Activated T-cell treated with anti-CD3 and anti-CD28 coated beads, Interleukin-2, amount 50 U/mL, for 4 hours (primary cell): ENCODE results near the gene SLC38A1. TPM values are rescaled to one million over a fixed set of nuclear protein-coding genes. Genes with fewer than 3 reads are reported as not detected.

Experiments
- ATAC-seq, 2 donors: fragments of 200-7000 bp; cut with Tn5 transposase; one replicate each; pipeline ENCODE4 v1.10.0; 2021
- DNase-seq: peaks from one replicate; pipeline ENCODE4 v3.0.0-alpha.2; 2020
- H3K27me3 Mint-ChIP-seq: one replicate; pipeline ENCODE4 v1.8.0; 2021; ENCODE audit warnings: low read depth, mixed read lengths
- H3K36me3 Mint-ChIP-seq: one replicate; pipeline ENCODE4 v1.8.0; 2022; ENCODE audit warnings: mixed read lengths; ENCODE audit not compliant: insufficient read depth
- H3K4me1 Mint-ChIP-seq: one replicate; pipeline ENCODE4 v1.8.0; 2021; ENCODE audit warnings: low read depth, mixed read lengths
- H3K4me3 Mint-ChIP-seq: one replicate; pipeline ENCODE4 v1.8.0; 2021; ENCODE audit warnings: mild to moderate bottlenecking, moderate library complexity, mixed read lengths
- H3K9me3 Mint-ChIP-seq: one replicate; pipeline ENCODE4 v1.8.0; 2021; ENCODE audit warnings: mixed read lengths
- total RNA-seq, 3 donors: library from RNA; stranded (reverse); gene quantifications; one replicate each; pipeline ENCODE4 v1.2.1, GENCODE V29; 2021

Gene SLC38A1
- total RNA-seq, 3 donors from 2014 or later = 251 to 257 (median 254) TPM

DNA sequence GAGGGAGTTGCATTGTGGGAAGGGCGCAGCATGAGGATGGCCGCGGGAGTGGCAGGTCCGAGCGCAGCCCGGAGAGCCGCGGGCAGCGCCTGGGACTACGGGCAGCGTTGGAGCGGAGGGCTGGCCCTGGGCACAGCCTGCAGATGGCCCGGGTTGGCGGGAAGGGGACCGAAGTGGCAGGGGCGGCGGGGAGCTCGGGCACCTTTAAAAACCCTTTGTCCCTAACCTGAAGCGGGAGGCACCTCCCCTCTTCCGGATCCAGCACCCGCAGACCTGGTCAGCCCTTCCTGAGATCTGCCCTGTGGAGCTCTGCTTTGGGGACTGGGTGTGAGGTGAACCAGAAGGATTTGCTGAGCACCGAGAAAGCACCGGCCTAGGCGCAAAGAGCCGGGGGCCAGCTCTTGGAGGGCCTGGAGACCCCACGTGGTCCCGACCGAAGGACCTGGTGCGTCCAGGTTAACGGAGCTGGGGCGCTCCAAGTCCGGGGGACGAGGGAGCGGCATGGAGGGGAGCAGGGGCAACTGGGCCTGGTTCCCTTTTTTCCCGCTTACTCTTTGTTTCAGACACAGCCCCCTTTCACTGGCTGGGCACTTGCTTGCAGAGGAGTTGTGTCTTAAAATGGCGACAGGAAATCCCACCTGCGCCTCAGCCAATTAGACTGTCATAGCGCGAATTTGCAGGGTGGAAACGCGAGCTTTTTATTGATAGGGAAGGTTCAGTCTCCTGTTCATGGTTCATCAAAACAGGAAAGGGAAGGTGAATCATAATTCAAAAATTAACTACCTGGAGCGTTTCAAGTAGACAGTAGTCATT is 792 bp upstream of the SLC38A1 start:
- H3K27me3 Mint-ChIP-seq = no peaks in the 10 kb centered on the region
- peak; percentile 49 to 61 for ATAC-seq

DNA sequence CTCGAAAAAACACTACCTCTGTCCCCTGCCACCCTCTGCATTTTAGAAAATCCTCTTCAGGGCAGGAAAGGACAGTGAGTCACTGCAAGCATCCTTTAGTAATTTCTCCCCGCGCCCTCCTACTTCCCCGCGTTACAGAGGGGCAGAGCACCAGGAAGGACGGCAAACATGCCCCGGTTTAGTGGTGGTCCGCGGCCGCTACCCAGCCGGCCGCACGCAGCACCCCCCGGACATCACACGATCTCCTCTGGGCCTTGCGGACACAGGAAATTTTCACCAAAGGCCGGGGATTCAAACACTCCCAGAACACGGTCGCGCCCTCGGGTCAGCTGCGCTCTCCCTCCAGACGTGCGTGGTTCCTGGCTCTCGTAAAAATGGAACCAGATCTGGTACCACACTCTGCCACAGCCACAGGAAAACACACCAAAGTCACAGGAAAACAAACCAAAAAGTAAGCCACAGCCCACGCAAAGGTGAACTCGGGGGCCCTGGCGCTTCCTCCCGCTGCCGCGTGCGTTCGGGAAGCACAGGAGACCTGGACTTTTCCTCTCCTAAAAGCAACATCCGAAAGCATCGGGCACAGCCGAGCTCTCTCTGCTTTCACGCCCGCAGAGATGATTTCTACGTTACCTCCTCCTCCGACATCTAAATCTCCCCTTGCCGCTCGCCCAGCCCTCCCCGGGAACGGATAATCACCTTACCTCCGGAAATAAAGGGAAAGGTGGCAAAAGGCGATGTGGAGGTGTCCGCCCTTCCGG is 839 bp downstream of the SLC38A1 start:
- no peaks in the 10 kb centered on the region for H3K9me3 Mint-ChIP-seq
- H3K4me3 Mint-ChIP-seq = no peak overlapping the region
- peaks cover 37% of the 10 kb centered on the region for H3K4me1 Mint-ChIP-seq
- no peaks in the 10 kb centered on the region for H3K27me3 Mint-ChIP-seq
- peak in 1 of 2 donors; percentile 5 for ATAC-seq
- peaks cover 8% of the 10 kb centered on the region for H3K36me3 Mint-ChIP-seq
- peak; percentile 38 for DNase-seq

More for the DNA sequence above, 792 bp upstream of the SLC38A1 start:
- Mint-ChIP-seq H3K4me3 (no peak overlapping the region), H3K4me1 (peaks cover 30% of the 10 kb centered on the region), H3K36me3 (peaks cover 3% of the 10 kb centered on the region), H3K9me3 (no peaks in the 10 kb centered on the region)
- peak; percentile 68 for DNase-seq

DNA sequence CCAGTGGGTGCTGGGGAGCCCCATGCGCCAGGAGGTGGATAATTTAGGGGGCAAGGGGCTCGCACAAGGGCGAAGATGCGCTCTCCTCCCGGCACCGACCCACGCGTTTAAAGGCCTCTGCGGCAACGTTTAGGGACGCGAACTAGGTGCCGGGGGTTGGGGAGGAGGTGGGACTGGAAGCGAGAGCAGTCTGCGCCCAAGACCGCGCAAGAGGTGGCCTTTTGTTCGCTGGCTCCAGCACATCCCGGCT is 1.3 kb downstream of the SLC38A1 start:
- ATAC-seq = no peak
- DNase-seq = no peak
- Mint-ChIP-seq H3K27me3 (no peaks in the 10 kb centered on the region), H3K4me1 (peaks cover 38% of the 10 kb centered on the region), H3K36me3 (peaks cover 11% of the 10 kb centered on the region), H3K9me3 (no peaks in the 10 kb centered on the region), H3K4me3 (no peak overlapping the region)

DNA sequence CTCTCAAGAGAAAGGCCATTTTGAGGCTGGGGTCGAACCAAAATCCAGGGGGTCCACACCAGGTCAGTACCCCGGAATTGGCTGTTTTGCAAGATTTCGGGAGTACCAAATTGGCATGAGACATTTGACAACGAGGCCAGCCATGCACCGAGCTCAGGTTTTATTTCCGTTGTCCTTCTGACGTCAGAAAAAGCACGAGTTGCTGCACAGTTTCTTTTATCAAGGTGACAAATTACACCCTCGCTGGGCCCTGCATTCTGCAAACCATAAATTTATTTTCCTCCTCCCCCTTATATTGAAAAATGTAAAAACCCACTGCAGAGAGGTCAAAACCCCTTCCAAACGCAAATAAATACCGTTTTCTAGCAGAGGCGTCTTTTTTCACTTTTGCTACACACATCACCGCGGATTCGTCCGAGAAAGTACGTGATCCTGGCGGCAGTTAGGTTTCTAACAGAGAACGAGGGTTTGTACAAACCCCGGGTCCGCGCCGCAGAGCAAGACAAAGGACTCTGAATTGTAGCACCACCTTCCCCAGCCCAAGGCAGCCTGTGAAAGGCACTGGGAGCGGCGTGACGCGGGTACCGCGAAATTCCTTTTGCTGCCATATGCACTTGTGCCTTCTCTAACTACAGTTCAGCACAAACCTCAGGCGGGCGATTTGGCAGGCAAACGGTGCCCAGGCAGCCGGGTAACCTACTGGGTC is 1.8 kb downstream of the SLC38A1 start:
- H3K9me3 Mint-ChIP-seq = no peaks in the 10 kb centered on the region
- H3K4me1 Mint-ChIP-seq = peaks cover 37% of the 10 kb centered on the region
- peak; percentile 6 to 12 for ATAC-seq
- no peak overlapping the region for H3K4me3 Mint-ChIP-seq
- H3K36me3 Mint-ChIP-seq = peaks cover 13% of the 10 kb centered on the region
- H3K27me3 Mint-ChIP-seq = no peaks in the 10 kb centered on the region
- DNase-seq = peak; percentile 54

DNA sequence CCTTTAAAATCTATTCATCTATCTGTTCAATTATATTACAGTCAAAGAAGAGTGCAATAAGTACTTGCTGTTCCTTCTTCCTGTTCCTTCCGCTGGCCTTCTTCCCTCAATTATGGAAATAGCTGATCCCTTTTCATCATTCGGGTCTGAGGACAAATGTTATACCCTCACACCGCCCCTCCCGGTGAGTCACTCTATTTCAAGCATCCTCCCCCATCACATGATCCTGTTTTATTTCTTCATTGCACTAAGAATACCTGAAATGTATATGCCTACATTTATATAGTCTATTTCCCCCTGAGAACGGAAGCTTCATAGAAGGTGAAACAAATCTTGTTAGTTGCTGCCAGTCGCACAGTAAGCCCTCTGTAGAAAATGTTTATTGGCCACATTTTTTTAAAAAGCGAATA is 2.5 kb downstream of the SLC38A1 start:
- Mint-ChIP-seq H3K36me3 (peaks cover 13% of the 10 kb centered on the region), H3K9me3 (no peaks in the 10 kb centered on the region)
- no peak for ATAC-seq

DNA sequence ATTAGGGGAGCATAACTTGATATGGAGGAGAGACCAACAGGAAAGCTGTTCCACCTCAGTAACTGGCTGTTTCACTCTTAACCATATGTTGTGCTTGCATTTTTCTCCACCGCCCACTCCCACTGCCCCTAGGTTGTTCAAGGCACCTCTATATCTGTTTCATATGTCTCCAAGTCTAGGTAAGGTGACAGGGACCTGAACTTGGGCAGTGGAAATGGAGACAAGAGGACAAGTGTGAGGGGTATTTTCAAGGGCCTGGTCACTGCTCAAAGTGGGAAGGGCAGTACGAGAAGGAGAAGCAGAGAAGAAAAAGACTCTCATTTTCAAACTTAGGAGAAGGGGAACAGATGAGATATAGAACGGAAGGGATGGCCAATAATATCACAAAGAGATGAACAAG is 3.1 kb downstream of the SLC38A1 start:
- Mint-ChIP-seq H3K4me1 (peaks cover 26% of the 10 kb centered on the region), H3K36me3 (peaks cover 13% of the 10 kb centered on the region), H3K27me3 (no peaks in the 10 kb centered on the region), H3K4me3 (no peak overlapping the region), H3K9me3 (no peaks in the 10 kb centered on the region)
- DNase-seq = no peak
- ATAC-seq = no peak

More for the DNA sequence above, 2.5 kb downstream of the SLC38A1 start:
- no peaks in the 10 kb centered on the region for H3K27me3 Mint-ChIP-seq
- no peak overlapping the region for H3K4me3 Mint-ChIP-seq
- DNase-seq = peak; percentile 36
- peaks cover 32% of the 10 kb centered on the region for H3K4me1 Mint-ChIP-seq

DNA sequence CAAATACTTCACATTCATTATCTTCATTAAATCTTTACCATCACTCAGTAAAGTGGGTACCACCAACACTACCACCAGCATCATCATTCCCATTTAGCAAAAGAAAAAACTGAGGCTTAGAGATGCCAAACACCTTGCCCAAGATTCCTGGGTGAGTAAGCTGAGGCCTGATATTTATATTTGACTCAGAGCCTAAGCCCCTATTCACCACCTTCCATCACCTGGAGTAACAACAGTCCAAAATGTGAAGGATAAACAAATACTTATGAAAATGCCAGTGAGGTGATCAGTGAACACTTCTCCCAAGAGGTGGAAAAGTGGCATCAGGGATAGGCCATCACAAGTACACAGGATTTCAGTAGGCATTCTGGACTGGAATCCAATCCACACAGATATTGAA is 3.7 kb downstream of the SLC38A1 start:
- Mint-ChIP-seq H3K4me3 (no peak overlapping the region), H3K27me3 (no peaks in the 10 kb centered on the region), H3K4me1 (peaks cover 19% of the 10 kb centered on the region), H3K9me3 (no peaks in the 10 kb centered on the region), H3K36me3 (peaks cover 13% of the 10 kb centered on the region)
- DNase-seq = no peak
- ATAC-seq = no peak

DNA sequence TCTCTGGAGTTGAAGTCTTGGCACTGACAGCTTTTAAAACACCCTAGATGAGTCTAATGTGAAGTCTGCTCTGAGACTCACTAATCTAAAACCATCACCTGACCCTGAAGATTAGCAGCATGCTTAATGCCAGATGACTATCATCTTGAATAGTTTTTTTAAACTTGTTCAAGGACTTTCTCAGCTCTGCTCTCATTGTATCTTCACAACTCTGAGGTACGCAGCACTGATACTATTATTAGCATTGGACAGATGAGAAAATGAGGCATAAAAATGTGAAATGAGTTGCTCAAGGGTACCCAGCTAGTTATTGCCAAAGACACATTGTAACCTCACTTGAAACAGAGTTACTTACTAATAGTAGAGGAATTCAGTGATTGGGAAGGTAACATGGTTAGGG is 4.8 kb downstream of the SLC38A1 start:
- peaks cover 13% of the 10 kb centered on the region for H3K36me3 Mint-ChIP-seq
- DNase-seq = no peak
- peaks cover 20% of the 10 kb centered on the region for H3K4me1 Mint-ChIP-seq
- no peak for ATAC-seq
- no peaks in the 10 kb centered on the region for H3K27me3 Mint-ChIP-seq
- H3K4me3 Mint-ChIP-seq = peak overlapping the region; percentile 65
- no peaks in the 10 kb centered on the region for H3K9me3 Mint-ChIP-seq

DNA sequence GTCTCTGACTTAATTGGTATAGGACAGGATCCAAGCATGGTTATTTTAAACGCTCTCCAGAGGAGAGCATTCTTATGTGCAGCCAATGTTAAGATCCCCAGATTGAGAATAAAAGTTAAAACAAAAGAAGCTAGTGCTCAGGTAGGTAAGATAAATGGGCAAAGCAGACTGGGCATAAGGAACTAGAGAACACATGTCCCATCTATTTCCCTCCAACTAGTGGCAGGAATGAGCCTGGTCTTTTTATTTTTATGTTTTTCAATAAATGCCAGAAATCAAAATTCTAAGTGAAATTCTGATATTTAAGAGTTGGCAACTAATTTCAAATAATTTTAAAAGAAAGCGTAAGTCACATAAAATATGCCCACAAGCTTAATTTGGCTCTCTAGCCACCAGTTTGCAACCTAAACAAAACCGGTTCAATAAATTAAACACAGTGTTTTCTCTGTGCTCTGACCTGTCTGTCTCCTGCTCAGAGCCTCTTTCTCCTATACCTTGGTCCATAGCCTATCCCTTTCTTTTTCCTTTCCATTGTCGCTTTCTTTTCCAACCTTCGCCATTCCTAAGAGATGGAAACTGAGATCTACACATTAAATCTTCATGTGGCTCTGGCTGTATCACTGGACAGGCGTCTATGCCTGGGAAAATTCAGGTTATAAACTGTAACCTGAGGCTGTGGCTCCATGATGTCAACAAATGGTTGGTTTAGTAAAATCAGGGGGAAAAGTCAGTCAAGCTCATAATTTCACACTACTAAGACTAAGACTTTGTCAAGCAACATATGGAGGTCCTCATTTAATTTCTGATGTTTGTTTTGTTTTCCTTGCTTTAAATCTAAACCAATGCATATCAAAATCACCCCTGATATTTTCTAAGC is 5.5 kb downstream of the SLC38A1 start:
- peak overlapping the region; percentile 65 for H3K4me3 Mint-ChIP-seq
- DNase-seq (no peak), ATAC-seq (no peak)
- peaks cover 11% of the 10 kb centered on the region for H3K36me3 Mint-ChIP-seq
- H3K27me3 Mint-ChIP-seq = no peaks in the 10 kb centered on the region
- no peaks in the 10 kb centered on the region for H3K9me3 Mint-ChIP-seq
- peaks cover 25% of the 10 kb centered on the region for H3K4me1 Mint-ChIP-seq

DNA sequence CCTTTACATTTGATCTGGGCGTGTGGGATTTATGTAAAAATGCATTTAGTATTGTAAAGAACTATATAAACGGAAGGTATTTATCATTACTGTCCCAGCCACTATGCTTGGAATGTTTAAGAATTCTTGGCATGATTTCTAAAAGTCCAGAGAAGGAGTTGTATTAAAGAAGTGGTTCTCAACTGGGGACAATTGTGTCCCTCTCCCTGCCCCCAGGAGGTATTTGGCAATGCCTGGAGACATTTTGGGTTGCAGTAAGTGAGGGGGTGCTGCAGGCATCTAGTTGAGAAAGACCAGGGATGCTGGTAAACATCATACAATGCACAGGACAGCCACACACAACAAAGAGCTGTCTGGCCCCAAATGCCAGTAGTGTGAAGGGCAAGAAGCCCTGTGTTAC is 7.2 kb downstream of the SLC38A1 start:
- Mint-ChIP-seq H3K36me3 (peaks cover 27% of the 10 kb centered on the region), H3K4me3 (no peak overlapping the region), H3K4me1 (peaks cover 41% of the 10 kb centered on the region), H3K27me3 (no peaks in the 10 kb centered on the region), H3K9me3 (no peaks in the 10 kb centered on the region)
- ATAC-seq (no peak), DNase-seq (no peak)

DNA sequence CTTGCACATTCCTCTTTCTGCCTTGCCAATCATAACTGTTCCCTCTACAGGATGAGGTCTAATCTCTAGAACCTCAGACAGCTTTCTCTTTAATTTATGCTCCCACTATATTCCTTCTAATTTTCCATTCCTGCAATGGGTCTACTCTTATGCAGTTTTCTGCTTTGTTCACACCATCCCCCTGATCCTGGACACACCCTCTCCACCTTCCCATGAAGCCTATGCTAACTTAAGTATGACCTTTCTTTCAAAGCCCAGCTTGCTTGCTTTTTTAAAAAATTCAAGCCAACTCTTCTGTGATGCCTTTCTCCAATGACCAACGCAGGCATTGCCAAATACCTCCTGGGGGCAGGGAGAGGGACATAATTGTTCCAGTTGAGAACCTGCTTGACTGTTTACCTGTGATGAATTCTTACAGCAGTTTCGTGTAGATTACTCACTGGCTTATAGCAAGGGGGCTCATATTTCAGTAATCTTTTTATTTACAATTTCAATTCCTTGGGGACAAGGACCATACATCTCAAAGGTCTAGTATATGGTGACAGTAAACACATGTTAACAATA is 7.8 kb downstream of the SLC38A1 start:
- H3K4me3 Mint-ChIP-seq = no peak overlapping the region
- no peaks in the 10 kb centered on the region for H3K9me3 Mint-ChIP-seq
- H3K36me3 Mint-ChIP-seq = peaks cover 31% of the 10 kb centered on the region
- no peak for DNase-seq
- ATAC-seq = no peak
- peaks cover 46% of the 10 kb centered on the region for H3K4me1 Mint-ChIP-seq
- H3K27me3 Mint-ChIP-seq = no peaks in the 10 kb centered on the region

DNA sequence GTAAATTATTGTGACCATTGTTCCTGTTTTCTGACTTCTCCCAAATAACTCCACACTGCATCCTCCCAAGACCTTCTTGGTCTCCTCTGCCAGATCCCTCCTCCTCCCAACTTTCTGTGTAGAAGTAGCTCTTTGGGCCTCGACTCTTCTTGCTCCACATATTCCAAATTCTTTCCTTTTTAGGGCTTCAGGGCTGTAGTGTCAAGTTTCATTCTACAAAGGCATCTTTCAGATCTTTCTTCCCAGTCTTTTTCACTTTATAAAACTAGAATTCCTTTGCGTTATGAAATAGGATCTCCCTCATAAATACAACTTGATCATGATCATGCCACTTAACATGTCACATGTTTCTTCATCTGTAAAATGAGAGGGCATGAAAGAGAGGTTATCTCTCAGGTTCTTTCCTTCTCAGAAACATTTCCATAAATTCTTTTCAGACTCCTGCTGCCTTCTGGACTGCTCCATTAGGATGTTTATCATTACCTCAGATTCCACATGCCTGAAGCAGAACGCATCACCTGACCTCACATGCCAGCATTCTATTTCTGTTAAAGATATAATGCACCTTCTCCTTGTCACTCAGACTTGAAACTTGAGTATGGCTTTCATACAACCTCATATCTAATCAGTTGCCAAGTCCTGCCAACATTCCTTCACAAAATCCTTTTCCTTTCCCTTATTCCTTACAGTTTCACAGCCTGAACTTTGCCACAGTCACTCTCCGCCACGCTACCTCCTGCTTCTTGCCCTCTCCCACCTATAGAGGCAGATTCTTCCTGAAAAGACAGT is 8.5 kb downstream of the SLC38A1 start:
- H3K4me3 Mint-ChIP-seq = no peak overlapping the region
- no peaks in the 10 kb centered on the region for H3K9me3 Mint-ChIP-seq
- DNase-seq = no peak
- ATAC-seq = no peak
- peaks cover 52% of the 10 kb centered on the region for H3K4me1 Mint-ChIP-seq
- H3K36me3 Mint-ChIP-seq = peaks cover 32% of the 10 kb centered on the region
- H3K27me3 Mint-ChIP-seq = no peaks in the 10 kb centered on the region

DNA sequence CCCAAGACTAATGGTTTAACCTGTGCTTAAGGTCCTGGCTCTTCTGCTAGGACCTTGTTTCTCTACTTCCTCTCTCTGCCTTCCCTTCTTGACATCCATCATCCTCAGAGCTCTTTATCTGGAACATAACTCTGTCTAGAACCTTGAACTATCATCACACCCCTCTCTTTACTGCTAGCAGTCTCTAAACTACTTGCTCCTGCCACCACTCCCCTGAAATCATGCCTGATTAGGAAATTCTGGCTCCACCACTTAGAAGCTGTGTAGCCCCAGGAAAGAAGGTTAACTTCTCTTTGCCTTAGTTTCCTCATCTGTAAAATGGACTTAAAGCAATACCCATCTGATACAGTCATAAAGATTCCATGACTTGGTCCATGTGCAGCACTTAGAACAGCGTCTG is 9.1 kb downstream of the SLC38A1 start:
- Mint-ChIP-seq H3K9me3 (no peaks in the 10 kb centered on the region), H3K4me1 (peaks cover 56% of the 10 kb centered on the region), H3K4me3 (no peak overlapping the region), H3K27me3 (no peaks in the 10 kb centered on the region), H3K36me3 (peaks cover 36% of the 10 kb centered on the region)
- ATAC-seq (no peak), DNase-seq (no peak)
